NT2/D1 (cell line): Measurements from ENCODE around the gene METTL9.
"Not testable (repeated sequence)": the region's sequence is repeated elsewhere in the genome, so short reads cannot be mapped to it uniquely, and the experiment has no call there.

Source experiments
- DNase-seq: peaks from one replicate; pipeline ENCODE4 v3.0.0-alpha.2; 2011; ENCODE audit warnings: low read depth, low spot score
- H3K27me3 ChIP-seq: 2 replicates; pipeline ENCODE4 v1.6.0; 2011; ENCODE audit warnings: mild to moderate bottlenecking; ENCODE audit not compliant: insufficient read length, insufficient read depth
- H3K36me3 ChIP-seq: 2 replicates; pipeline ENCODE4 v1.6.1; 2011; ENCODE audit warnings: mild to moderate bottlenecking, low read length, mixed read lengths; ENCODE audit not compliant: insufficient read depth, insufficient read length
- H3K4me1 ChIP-seq: 2 replicates; pipeline ENCODE4 v1.5.1; 2011; ENCODE audit not compliant: insufficient read depth, insufficient read length
- H3K4me3 ChIP-seq: 2 replicates; pipeline ENCODE4 v1.5.1; 2011; ENCODE audit warnings: low read depth; ENCODE audit not compliant: insufficient read length
- H3K9ac ChIP-seq: 2 replicates; pipeline ENCODE4 v1.6.0; 2011; ENCODE audit warnings: low read depth; ENCODE audit not compliant: insufficient read length
- H3K9me3 ChIP-seq: 2 replicates; pipeline ENCODE4 v1.5.1; 2011; ENCODE audit warnings: mild to moderate bottlenecking, low read length; ENCODE audit not compliant: insufficient read depth
- SUZ12 ChIP-seq: IDR thresholded peaks from 2 replicates; pipeline ENCODE4 v1.6.1; 2011; ENCODE audit not compliant: insufficient read length, insufficient read depth; ENCODE audit errors: extremely low read depth
- YY1 ChIP-seq: IDR thresholded peaks from 2 replicates; pipeline ENCODE4 v1.6.1; 2011; ENCODE audit not compliant: insufficient read length, insufficient read depth
- ZNF274 ChIP-seq: IDR thresholded peaks from 2 replicates; pipeline ENCODE4 v1.6.1; 2011; ENCODE audit warnings: mild to moderate bottlenecking, low read depth, low read length

METTL9 gene

DNA sequence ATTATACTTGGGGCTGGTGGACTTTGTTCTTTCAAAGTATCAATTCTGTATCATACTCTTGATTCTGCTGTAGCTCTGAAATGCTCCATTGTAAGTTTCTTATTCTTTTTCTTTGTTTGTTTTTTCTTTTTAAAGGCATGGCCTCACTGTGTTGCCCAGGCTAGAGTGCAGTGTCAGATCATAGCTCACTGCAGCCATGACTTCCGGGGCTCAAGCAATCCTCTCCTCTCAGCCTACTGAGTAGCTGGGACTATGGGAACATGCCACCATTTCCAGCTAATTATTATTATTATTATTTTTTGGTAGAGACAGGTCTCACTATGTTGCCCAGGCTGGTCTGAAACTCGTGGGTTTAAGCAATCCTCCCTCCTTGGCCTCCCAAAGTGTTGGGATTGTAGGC lies 38.9 kb upstream of the METTL9 start:
- Histone ChIP-seq H3K27me3 (peaks cover 3% of the 10 kb centered on the region), H3K9ac (no peak overlapping the region), H3K9me3 (no peaks in the 10 kb centered on the region), H3K36me3 (no peaks in the 10 kb centered on the region), H3K4me1 (no peaks in the 10 kb centered on the region), H3K4me3 (no peak overlapping the region)
- no peak for TF ChIP-seq SUZ12
- no peak for TF ChIP-seq YY1
- DNase-seq: no peak

DNA sequence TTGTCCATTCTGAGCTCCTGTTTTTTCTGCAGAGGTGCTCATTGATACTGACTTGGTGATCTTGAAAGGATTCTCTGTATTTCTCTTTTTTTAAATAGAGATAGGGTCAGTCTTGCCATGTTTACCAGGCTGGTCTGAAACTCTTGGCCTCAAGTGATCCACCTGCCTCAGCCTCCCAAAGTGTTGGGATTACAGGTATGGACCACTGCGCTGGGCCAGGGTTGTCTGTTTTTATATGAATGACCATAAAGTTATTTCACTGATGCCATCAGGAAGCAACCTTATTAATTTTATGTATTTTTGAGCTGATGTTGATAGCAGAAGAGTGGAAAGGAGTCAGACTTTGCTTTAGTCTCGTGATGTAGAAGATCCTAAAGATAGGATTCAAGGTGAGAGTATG lies 35.7 kb upstream of the METTL9 start:
- H3K27me3 ChIP-seq: no peaks in the 10 kb centered on the region
- no peak overlapping the region for H3K9ac ChIP-seq
- H3K4me1 ChIP-seq: no peaks in the 10 kb centered on the region
- DNase-seq: no peak
- no peaks in the 10 kb centered on the region for H3K36me3 ChIP-seq
- no peaks in the 10 kb centered on the region for H3K9me3 ChIP-seq
- TF ChIP-seq SUZ12: no peak
- no peak for TF ChIP-seq ZNF274
- TF ChIP-seq YY1: no peak
- H3K4me3 ChIP-seq: no peak overlapping the region

DNA sequence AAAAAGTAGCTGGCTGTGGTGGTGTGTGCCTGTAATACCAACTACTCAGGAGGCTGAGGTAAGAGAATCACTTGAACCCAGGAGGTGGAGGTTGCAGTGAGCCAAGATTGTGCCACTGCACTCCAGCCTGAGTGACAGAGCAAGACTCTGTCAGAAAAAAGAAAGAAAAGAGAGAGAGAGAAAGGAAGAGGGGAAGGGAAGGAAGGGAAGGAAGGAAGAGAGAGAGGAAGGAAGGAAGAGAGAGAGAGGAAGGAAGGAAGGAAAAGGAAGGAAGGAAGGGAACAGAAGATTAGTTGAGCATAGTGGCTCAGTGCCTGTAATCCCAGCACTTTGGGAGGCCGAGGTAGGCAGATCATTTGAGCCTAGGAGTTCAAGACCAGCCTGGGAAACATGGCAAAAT lies 35.0 kb upstream of the METTL9 start:
- not testable (repeated sequence) for H3K4me3 ChIP-seq, H3K36me3 ChIP-seq, H3K9me3 ChIP-seq, H3K27me3 ChIP-seq, DNase-seq, H3K9ac ChIP-seq, H3K4me1 ChIP-seq

DNA sequence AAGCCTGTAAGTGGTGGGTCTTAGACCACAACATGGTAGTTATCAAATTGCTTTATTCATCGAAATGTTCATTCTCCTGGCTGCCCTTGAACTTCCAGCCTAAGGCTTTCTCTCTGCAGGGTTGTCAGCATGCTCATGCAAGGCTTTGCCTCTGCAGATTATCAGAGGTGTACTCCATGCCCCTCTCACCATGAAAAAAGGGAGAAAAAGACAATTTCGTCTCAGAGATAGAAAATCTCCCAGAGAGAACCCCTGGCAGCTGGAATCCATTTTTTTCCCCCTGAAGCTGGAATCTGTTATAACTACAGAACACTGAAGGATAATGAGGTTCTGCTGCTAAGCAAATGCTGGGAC lies 33.9 kb upstream of the METTL9 start:
- H3K9me3 ChIP-seq: no peaks in the 10 kb centered on the region
- H3K4me1 ChIP-seq: no peaks in the 10 kb centered on the region
- no peaks in the 10 kb centered on the region for H3K27me3 ChIP-seq
- H3K36me3 ChIP-seq: no peaks in the 10 kb centered on the region
- H3K9ac ChIP-seq: no peak overlapping the region
- no peak for TF ChIP-seq YY1
- TF ChIP-seq ZNF274: no peak
- TF ChIP-seq SUZ12: no peak
- no peak for DNase-seq
- no peak overlapping the region for H3K4me3 ChIP-seq

DNA sequence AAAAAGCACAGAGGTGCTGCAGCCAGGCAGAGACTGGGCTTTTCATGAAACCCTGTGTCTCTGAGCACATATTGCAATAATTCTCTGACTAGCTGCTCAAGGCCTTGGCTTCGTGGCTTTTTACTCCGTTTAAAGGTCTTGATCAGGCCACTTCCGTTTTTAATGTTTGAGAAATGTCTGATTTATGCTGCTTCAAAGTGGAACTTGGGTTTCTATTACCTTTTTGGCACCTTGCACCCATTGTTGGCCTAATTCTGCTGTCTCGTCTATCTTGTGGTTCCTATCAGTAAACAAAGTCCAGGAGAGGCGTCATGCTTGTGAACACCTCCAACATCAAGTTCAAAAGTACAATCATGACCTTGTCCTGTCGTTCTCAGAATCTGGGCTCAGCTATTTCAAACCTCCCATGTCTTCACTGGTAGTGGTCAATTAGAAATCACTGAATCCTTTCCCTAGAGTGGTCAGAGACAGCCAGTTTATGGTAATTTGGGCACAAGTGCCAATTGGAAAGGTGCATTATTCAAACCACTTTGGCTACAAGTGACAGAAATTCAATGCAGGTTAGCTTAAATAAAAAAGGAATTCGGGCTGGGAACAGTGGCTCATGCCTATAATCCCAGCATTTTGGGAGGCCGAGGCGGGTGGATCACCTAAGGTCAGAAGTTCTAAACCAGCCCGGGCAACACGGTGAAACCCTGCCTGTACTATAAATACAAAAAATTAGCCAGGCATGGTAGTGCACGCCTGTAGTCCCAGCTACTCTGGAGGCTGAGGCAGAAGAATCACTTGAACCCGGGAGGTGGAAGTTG lies 33.3 kb upstream of the METTL9 start:
- no peak for DNase-seq
- Histone ChIP-seq H3K4me3 (no peak overlapping the region), H3K9me3 (no peaks in the 10 kb centered on the region), H3K4me1 (no peaks in the 10 kb centered on the region), H3K9ac (no peak overlapping the region), H3K36me3 (no peaks in the 10 kb centered on the region), H3K27me3 (no peaks in the 10 kb centered on the region)
- no peak for TF ChIP-seq YY1

DNA sequence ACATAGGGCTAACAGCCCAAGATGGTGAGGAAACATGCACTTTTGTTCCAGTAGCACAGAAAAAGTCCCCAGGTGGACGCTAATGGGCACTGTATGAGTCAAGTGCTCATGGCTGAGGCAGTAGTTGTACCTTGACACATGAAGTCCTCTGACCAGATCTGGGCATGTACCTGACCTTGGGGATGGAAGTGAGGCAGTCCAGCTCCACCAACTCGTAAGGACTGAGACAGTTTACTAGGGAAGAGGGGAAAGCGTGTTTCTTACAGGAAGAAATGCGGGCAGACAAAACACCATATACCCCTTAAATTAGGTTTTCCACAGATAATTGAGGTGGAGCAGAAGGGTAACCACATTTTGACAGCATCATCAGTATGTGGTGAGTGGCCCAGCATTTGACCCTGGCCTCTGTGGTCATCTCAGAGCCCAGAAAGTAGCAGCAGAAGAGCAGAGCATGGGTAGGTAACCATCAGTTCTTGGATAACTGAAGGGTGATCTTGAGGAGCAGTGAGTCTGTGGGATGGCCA lies 32.4 kb upstream of the METTL9 start:
- Histone ChIP-seq H3K4me3 (no peak overlapping the region), H3K27me3 (no peaks in the 10 kb centered on the region), H3K4me1 (no peaks in the 10 kb centered on the region), H3K36me3 (no peaks in the 10 kb centered on the region), H3K9me3 (no peaks in the 10 kb centered on the region), H3K9ac (no peak overlapping the region)
- no peak for DNase-seq
- TF ChIP-seq SUZ12 (no peak), ZNF274 (no peak), YY1 (no peak)

DNA sequence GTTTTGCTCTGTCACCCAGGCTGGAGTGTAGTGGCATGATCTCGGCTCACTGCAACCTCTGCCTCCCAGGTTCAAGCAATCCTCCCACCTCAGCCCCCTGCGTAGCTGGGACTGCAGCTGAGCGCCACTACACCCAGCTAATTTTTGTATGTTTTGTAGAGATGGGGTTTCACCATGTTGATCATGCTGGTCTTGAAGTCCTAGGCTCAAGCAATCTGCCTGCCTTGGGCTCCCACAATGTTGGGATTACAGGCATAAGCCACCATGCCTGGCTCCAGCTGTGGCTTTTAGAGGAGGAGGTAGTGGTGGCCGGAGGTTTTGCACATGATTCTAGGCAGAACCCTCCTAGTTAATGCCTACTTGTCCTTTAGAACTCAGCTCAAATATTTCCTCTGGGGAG lies 31.9 kb upstream of the METTL9 start:
- not testable (repeated sequence) for H3K36me3 ChIP-seq, H3K4me3 ChIP-seq, H3K9ac ChIP-seq, H3K9me3 ChIP-seq, DNase-seq, H3K27me3 ChIP-seq, H3K4me1 ChIP-seq
